OCI-LY7 (cell line): Measurements from ENCODE around the gene TSSK6. TPM values are rescaled to one million over a fixed set of nuclear protein-coding genes. Genes with fewer than 3 reads are reported as not detected.

Source experiments
- BruUV-seq: library from RNA; stranded (reverse); fragments of 400-500 nt; replicated peaks from 2 replicates; lab custom pipeline; 2021; lab: Mats Ljungman, UMichigan
- CTCF ChIA-PET: fragments of 300-600 bp; sonication (Branson Sonifier 250); formaldehyde crosslinking; loops from one replicate; lab custom pipeline; 2022; ENCODE audit warnings: antibody characterized with exemption; ENCODE audit not compliant: unreplicated experiment; lab: Charles Lee
- POLR2A ChIA-PET: fragments of 300-600 bp; sonication (Branson Sonifier 250); formaldehyde crosslinking; loops from one replicate; lab custom pipeline; 2022; ENCODE audit warnings: antibody characterized with exemption; lab: Charles Lee
- DNase-seq: peaks from one replicate; pipeline ENCODE4 v3.0.0-alpha.2; 2015; ENCODE audit warnings: low spot score
- H2AFZ ChIP-seq: fragments of 200-600 bp; sonication (generic), shearing (Covaris generic); 2 replicates; pipeline ENCODE4 v1.6.1; 2014; ENCODE audit warnings: mild to moderate bottlenecking, antibody characterized with exemption, low read length, moderate library complexity
- H3K27ac ChIP-seq: fragments of 200-600 bp; sonication (generic); 2 replicates; pipeline ENCODE4 v1.5.1; 2014; ENCODE audit warnings: mixed run types, low read depth, mild to moderate bottlenecking, moderate library complexity, low read length, inconsistent platforms; ENCODE audit not compliant: poor library complexity, severe bottlenecking
- H3K36me3 ChIP-seq: fragments of 200-600 bp; sonication (generic); 2 replicates; pipeline ENCODE4 v1.6.1; 2014; ENCODE audit warnings: mild to moderate bottlenecking, antibody characterized with exemption, low read length, moderate library complexity, mixed read lengths; ENCODE audit not compliant: insufficient read depth
- H3K4me1 ChIP-seq: fragments of 200-600 bp; sonication (generic); 2 replicates; pipeline ENCODE4 v1.5.1; 2014; ENCODE audit warnings: mild to moderate bottlenecking, low read length; ENCODE audit not compliant: insufficient read depth, poor library complexity, severe bottlenecking
- H3K4me2 ChIP-seq: fragments of 200-600 bp; sonication (generic); 2 replicates; pipeline ENCODE4 v1.6.1; 2014; ENCODE audit warnings: mild to moderate bottlenecking, low read length
- H3K4me3 ChIP-seq: fragments of 200-600 bp; sonication (generic); 2 replicates; pipeline ENCODE4 v1.5.1; 2014; ENCODE audit warnings: mild to moderate bottlenecking, low read depth, low read length; ENCODE audit not compliant: poor library complexity, severe bottlenecking
- H3K79me2 ChIP-seq: fragments of 200-600 bp; sonication (generic); 2 replicates; pipeline ENCODE4 v1.6.1; 2016; ENCODE audit warnings: low read depth, mild to moderate bottlenecking, low read length, moderate library complexity, mixed read lengths; ENCODE audit not compliant: insufficient read depth
- H3K9me2 ChIP-seq: fragments of 200-600 bp; sonication (generic); 2 replicates; pipeline ENCODE4 v1.6.1; 2016; ENCODE audit warnings: mild to moderate bottlenecking, low read length, mixed read lengths; ENCODE audit not compliant: insufficient read depth
- H3K9me3 ChIP-seq: fragments of 200-600 bp; sonication (generic); 2 replicates; pipeline ENCODE4 v1.6.1; 2014; ENCODE audit warnings: mild to moderate bottlenecking, mixed run types, low read length, mixed read lengths
- H4K20me1 ChIP-seq: fragments of 200-600 bp; sonication (generic); 2 replicates; pipeline ENCODE4 v1.6.1; 2014; ENCODE audit warnings: mild to moderate bottlenecking, antibody characterized with exemption, low read length, moderate library complexity, mixed read lengths; ENCODE audit not compliant: insufficient read depth
- CTCF ChIP-seq: fragments of 200-600 bp; sonication (generic); conservative IDR thresholded peaks from 2 replicates; pipeline ENCODE4 v1.5.1; 2014; ENCODE audit warnings: mild to moderate bottlenecking, antibody characterized with exemption, low read length, moderate library complexity, mixed read lengths
- EZH2phosphoT487 ChIP-seq: fragments of 200-600 bp; sonication (generic); IDR thresholded peaks from 2 replicates; pipeline ENCODE4 v1.6.1; 2018; ENCODE audit warnings: low read depth, borderline replicate concordance, mild to moderate bottlenecking, mixed run types, antibody characterized with exemption, low read length, moderate library complexity, mixed read lengths
- intact Hi-C: fragments of 100-400 bp; cut with micrococcal nuclease; formaldehyde crosslinking; loops from one replicate; pipeline ENCODE4 v1.10.0; 2022; ENCODE audit not compliant: unreplicated experiment
- total RNA-seq, 2 experiments: library from RNA; depleted of rRNA in 1 of 2; stranded (reverse); fragments of >200 nt in 1 of 2; shearing (Covaris generic) in 1 of 2; gene quantifications; 2 replicates each; pipeline ENCODE4 v1.2.3, GENCODE V29; 2014 to 2022

The TSSK6 gene
- total RNA-seq, 2 experiments from 2014 or later, result 6.4 to 10.5 TPM

- no peaks in the 10 kb centered on the region for H3K9me2 ChIP-seq
- no TSS peak for BruUV-seq
- intact Hi-C loops, result loop anchor here (5.0 kb wide), 1 partner anchor 105 kb away; no protein-coding TSS in a partner anchor
- H3K9me3 ChIP-seq, result no peaks in the 10 kb centered on the region
- H3K36me3 ChIP-seq, result peaks cover 63% of the 10 kb centered on the region
- H3K27ac ChIP-seq, result no peak overlapping the region
- H3K4me2 ChIP-seq, result no peak overlapping the region
- peaks cover 33% of the 10 kb centered on the region for H3K4me1 ChIP-seq
- peaks cover 28% of the 10 kb centered on the region for H3K79me2 ChIP-seq
- no peak for DNase-seq
- no peak overlapping the region for H2AFZ ChIP-seq
- 0 out of 2 replicates have a peak, but pooled peaks cover 3% of the 10 kb centered on the region for H4K20me1 ChIP-seq
- H3K4me3 ChIP-seq, result no peak overlapping the region
- CTCF ChIA-PET, result interaction anchor here (0.6 kb wide), 1 partner anchor 14 kb away, joined by 7 read pairs; no protein-coding TSS in a partner anchor
- POLR2A ChIA-PET, result no interaction called here
- no peak for TF ChIP-seq CTCF
- TF ChIP-seq EZH2phosphoT487, result no peak
Observed at GRCh38 chr19:19492026-19492610, 23.2 kb downstream of the TSSK6 start.

GRCh38 chr19:19491321-19492025 is 23.9 kb downstream of the TSSK6 start:
- Histone ChIP-seq H4K20me1 (0 out of 2 replicates have a peak, but pooled peaks cover 3% of the 10 kb centered on the region), H3K27ac (no peak overlapping the region), H3K9me2 (no peaks in the 10 kb centered on the region), H3K9me3 (no peaks in the 10 kb centered on the region), H2AFZ (no peak overlapping the region), H3K4me2 (no peak overlapping the region), H3K4me3 (no peak overlapping the region), H3K4me1 (peaks cover 33% of the 10 kb centered on the region), H3K79me2 (peaks cover 28% of the 10 kb centered on the region), H3K36me3 (peaks cover 56% of the 10 kb centered on the region)
- intact Hi-C loops, result loop anchor here (5.0 kb wide), 1 partner anchor 104 kb away; no protein-coding TSS in a partner anchor
- TF ChIP-seq EZH2phosphoT487, result no peak
- no peak for TF ChIP-seq CTCF
- CTCF ChIA-PET, result interaction anchor here (1.4 kb wide), 1 partner anchor 125 kb away, joined by 5 read pairs; no protein-coding TSS in a partner anchor
- DNase-seq, result no peak
- POLR2A ChIA-PET, result interaction anchor here (0.6 to 2.1 kb wide), 2 partner anchors 11 to 86 kb away, joined by 3 to 7 read pairs; partner anchors contain the start of gene GATAD2A
- BruUV-seq, result no TSS peak
